Measurements from ENCODE around the gene CTSC.

GRCh38 chr11:88305430-88305829 is 32.1 kb downstream of the CTSC start:
- TF ChIP-seq CTCF (IDR thresholded peaks at IDR 0.05; ENCODE audit: low read depth, low read length) (no peak), POLR2A (IDR thresholded peaks at IDR 0.05; ENCODE audit: extremely low read depth, insufficient read length) (no peak), MAX (IDR thresholded peaks at IDR 0.05; ENCODE audit: low read depth, low read length) (no peak), MYC (IDR thresholded peaks at IDR 0.05; ENCODE audit: low read depth, low read length) (no peak)
